Gastrocnemius medialis (tissue), 4 donors: ENCODE results near the gene C1orf210.

Experiments used
- CTCF ChIP-seq, 5 experiments: fragments of 450-650 bp in 3 of 5; fragments of 200-600 bp in 2 of 5; sonication (generic) in 2 of 5; IDR thresholded peaks in 4 of 5; conservative IDR thresholded peaks in 1 of 5; 1 replicate in 4 of 5; 2 replicates in 1 of 5; pipeline ENCODE4 v1.5.1; 2016 to 2019; ENCODE audit warnings: antibody characterized with exemption in 5 of 5, mild to moderate bottlenecking in 3 of 5, moderate library complexity in 3 of 5
- POLR2A ChIP-seq, 2 donors: fragments of 450-650 bp; IDR thresholded peaks; one replicate each; pipeline ENCODE4 v1.6.1; 2017; ENCODE audit warnings: antibody characterized with exemption in 2 of 2, mild to moderate bottlenecking in 2 of 2, moderate library complexity in 2 of 2

GRCh38 chr1:43273708-43274107 lies 11.7 kb downstream of the C1orf210 start:
- TF ChIP-seq CTCF (IDR thresholded peaks at IDR 0.05 in 4 of 5, conservative IDR thresholded peaks at IDR 0.05 in 1 of 5) (no peak), POLR2A (IDR thresholded peaks at IDR 0.05) (no peak)
